NOMO-1 treated with DMSO at 0.1 percent for 48 hours (cell line): ENCODE results near the gene CDK10.
A peak's percentile ranks its signal among the peaks of the same experiment; 100 is the strongest.
"Not testable (repeated sequence)": the region's sequence is repeated elsewhere in the genome, so short reads cannot be mapped to it uniquely, and the experiment has no call there.

ENCODE experiments used
- DNase-seq: peaks from one replicate; lab custom pipeline; 2025; ENCODE audit not compliant: unreplicated experiment; lab: John Stamatoyannopoulos, UW

Gene CDK10

GRCh38 chr16:89695086-89695874 is 8.8 kb downstream of the CDK10 start:
- DNase-seq, result no peak

GRCh38 chr16:89695875-89696669 is 9.6 kb downstream of the CDK10 start:
- no peak for DNase-seq

GRCh38 chr16:89696670-89697128 is 10.2 kb downstream of the CDK10 start:
- DNase-seq, result no peak

- DNase-seq, result no peak
Observed at GRCh38 chr16:89697161-89697615, 10.7 kb downstream of the CDK10 start.

- no peak for DNase-seq
Observed at GRCh38 chr16:89697616-89698331, 11.3 kb downstream of the CDK10 start.

GRCh38 chr16:89698717-89699116 is 12.2 kb downstream of the CDK10 start:
- not testable (repeated sequence) for DNase-seq

GRCh38 chr16:89699629-89700099 is 13.2 kb downstream of the CDK10 start:
- not testable (repeated sequence) for DNase-seq

- DNase-seq, result peak; percentile 95
Observed at GRCh38 chr16:89700100-89700648, 13.7 kb downstream of the CDK10 start.

- peak; percentile 51 for DNase-seq
Observed at GRCh38 chr16:89700649-89701424, 14.3 kb downstream of the CDK10 start.

- DNase-seq, result peak; percentile 93
Observed at GRCh38 chr16:89701425-89702406, 15.2 kb downstream of the CDK10 start, which contains the start of gene SPATA2L. Gene SPATA2L (minus strand): TSS chr16:89701705. CDS start chr16:89701232, 473 bp downstream.

- DNase-seq, result no peak
Observed at GRCh38 chr16:89704281-89704680, 17.8 kb downstream of the CDK10 start.

GRCh38 chr16:89705006-89705405 is 18.5 kb downstream of the CDK10 start:
- DNase-seq, result no peak

GRCh38 chr16:89706518-89707260 is 20.2 kb downstream of the CDK10 start:
- no peak for DNase-seq

- DNase-seq, result no peak
Observed at GRCh38 chr16:89707695-89708094, 21.2 kb downstream of the CDK10 start.

- no peak for DNase-seq
Observed at GRCh38 chr16:89708481-89708931, 22.0 kb downstream of the CDK10 start.

GRCh38 chr16:89709166-89709565 is 22.7 kb downstream of the CDK10 start:
- DNase-seq, result no peak

- DNase-seq, result no peak
Observed at GRCh38 chr16:89709716-89710432, 23.4 kb downstream of the CDK10 start.
